SKM-1 treated with dmso at 0.1 percent for 144 hours (cell line): Measurements from ENCODE around the gene GUSB.
"Not testable (repeated sequence)": the region's sequence is repeated elsewhere in the genome, so short reads cannot be mapped to it uniquely, and the experiment has no call there.

Source experiments
- DNase-seq: peaks from one replicate; lab custom pipeline; 2025; ENCODE audit not compliant: unreplicated experiment; lab: John Stamatoyannopoulos, UW

GUSB gene

DNA sequence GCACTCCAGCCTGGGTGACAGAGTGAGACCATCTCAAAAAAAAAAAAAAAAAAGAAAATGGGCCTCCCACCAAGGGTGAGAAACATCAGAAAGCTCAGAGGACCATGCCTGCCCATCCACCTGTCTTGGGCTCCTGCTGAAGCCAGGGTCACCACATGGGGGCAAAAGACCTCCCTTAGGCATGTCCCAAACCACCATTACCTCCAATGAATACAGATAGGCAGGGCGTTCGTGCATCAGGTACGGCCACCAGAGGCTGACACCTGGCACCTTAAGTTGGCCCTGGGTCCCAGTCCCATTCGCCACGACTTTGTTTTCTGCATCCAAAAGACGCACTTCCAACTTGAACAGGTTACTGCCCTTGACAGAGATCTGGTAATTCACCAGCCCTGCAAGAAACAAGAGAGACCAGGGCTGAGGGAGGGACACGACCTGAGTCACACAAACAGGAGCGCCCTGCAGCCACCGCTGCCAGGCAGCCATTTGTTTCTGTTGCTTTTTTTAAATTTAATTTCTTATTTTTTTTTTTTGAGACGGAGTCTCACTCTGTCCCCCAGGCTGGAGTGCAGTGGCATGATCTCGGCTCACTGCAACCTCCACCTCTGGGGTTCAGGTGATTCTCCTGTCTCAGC lies 6.1 kb downstream of the GUSB start:
- no peak for DNase-seq

- no peak for DNase-seq
Observed at GRCh38 chr7:65974876-65975275, 7.1 kb downstream of the GUSB start.

- DNase-seq: no peak
Observed at GRCh38 chr7:65974191-65974801, 7.7 kb downstream of the GUSB start.

- DNase-seq: no peak
Observed at GRCh38 chr7:65972976-65973375, 9.0 kb downstream of the GUSB start.

GRCh38 chr7:65971021-65971420 lies 11.0 kb downstream of the GUSB start:
- no peak for DNase-seq

GRCh38 chr7:65968256-65969185 lies 13.5 kb downstream of the GUSB start:
- no peak for DNase-seq

GRCh38 chr7:65967361-65968155 lies 14.5 kb downstream of the GUSB start:
- DNase-seq: no peak

DNA sequence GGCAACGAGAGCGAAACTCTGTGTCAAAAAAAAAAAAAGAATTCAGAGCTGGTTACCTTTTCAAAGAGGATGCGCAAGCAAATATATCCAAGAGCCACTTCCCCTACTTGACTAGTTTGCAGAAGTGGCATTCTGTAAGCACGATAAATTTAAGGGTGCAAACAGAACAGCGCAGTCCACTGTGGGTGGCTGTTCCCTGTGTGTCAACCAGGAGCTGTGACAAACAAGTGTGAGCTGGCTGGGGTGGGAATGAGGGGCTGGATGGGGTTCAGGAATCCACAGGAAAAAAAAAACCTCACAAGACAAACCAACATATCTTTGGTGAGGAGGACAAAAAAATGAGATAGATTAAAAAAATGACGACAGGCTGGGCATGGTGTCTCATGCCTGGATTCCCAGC lies 15.9 kb downstream of the GUSB start:
- DNase-seq: no peak

DNA sequence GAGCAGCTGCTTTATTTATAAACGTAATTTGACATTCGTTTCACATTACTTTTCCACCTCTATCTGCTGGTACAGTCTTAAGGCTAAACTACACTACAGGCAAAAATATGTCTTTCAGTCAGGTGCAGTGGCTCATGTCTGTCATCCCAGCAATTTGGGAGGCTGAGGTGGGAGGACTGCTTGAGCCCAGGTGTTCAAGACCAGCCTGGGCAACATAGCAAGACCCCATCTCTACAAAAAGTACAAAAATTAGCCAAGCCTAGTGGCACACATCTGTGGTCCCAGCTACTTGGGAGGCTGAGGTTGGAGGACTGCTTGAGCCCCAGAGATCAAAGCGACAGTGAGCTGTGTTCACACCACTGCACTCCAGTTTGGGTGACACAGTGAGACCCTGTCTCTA lies 17.3 kb downstream of the GUSB start:
- not testable (repeated sequence) for DNase-seq

- DNase-seq: no peak
Observed at GRCh38 chr7:65962033-65962432, 20.0 kb downstream of the GUSB start.

GRCh38 chr7:65960351-65961074 lies 21.5 kb downstream of the GUSB start:
- no peak for DNase-seq

GRCh38 chr7:65955718-65956117 lies 26.3 kb downstream of the GUSB start:
- DNase-seq: no peak

GRCh38 chr7:65953890-65954450 lies 28.0 kb downstream of the GUSB start:
- no peak for DNase-seq

DNA sequence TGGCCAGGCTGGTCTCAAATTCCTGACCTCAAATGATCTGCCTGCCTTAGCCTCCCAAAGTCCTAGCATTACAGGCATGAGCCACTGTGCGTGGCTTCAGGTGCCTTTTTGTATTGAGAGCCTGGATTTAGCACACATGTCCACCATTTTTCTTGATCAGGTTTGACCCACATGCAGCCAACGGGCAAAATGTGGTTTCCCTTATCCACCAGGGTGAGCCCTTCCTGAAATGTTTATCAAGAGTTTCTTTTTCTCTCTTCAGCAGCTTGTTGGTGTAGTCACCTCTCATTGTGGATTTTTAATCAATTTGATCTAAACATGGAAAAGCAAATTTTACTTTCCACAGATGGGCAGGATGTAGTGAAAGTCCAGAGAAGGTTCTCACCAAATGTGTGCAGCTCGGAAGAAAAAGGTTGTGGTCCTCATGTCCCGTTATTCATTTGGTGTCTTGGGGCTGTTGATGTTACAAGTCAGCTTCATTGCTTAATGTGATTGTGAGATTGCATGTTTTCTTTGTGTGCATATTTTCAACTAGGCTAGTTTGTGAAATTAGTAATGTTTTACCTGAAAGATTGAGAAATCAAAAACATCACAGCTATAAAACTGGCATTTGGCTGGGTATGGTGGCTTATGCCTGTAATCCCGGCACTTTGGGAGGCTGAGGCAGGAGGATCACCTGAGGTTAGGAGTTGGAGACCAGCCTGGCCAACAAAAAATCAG lies 28.9 kb downstream of the GUSB start:
- DNase-seq: no peak

- DNase-seq: no peak
Observed at GRCh38 chr7:65951837-65952578, 30.0 kb downstream of the GUSB start.

- no peak for DNase-seq
Observed at GRCh38 chr7:65946904-65947303, 35.1 kb downstream of the GUSB start.

DNA sequence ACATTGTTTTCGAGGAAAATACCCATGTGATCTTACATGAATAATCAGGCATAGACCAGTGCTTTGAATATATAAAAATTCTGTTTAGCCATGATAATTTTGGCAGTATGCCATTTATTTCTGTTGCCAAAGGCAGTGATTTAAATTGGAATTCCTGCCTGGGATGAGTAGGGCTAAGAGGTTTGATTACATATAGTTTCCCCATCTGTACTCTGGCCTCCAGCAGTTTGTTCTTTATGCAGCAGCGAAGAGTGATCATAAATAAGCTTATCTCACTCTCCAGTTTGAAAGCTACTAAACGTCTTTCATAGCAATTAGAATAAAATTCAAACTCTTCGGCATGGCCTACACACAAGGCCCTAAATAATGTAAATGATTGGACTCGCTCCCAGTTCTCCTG lies 36.2 kb downstream of the GUSB start:
- DNase-seq: not testable (repeated sequence)

- no peak for DNase-seq
Observed at GRCh38 chr7:65938336-65938895, 43.6 kb downstream of the GUSB start.

- DNase-seq: no peak
Observed at GRCh38 chr7:65937296-65937695, 44.7 kb downstream of the GUSB start.
